Pancreas (tissue), 10 donors: Measurements from ENCODE around the gene ANKRD42. TPM values are rescaled to one million over a fixed set of nuclear protein-coding genes. Genes with fewer than 3 reads are reported as not detected.

Experiments
- ATAC-seq, 4 donors: fragments of 200-7000 bp; cut with Tn5 transposase; one replicate each; pipeline versions ENCODE4 v1.8.0 to v1.9.1; 2020; ENCODE audit warnings: mild to moderate bottlenecking in 4 of 4, moderate library complexity in 4 of 4
- DNase-seq, 6 donors: peaks; one replicate each; pipeline ENCODE4 v3.0.0-alpha.2; 2020
- FAIRE-seq: peaks from 2 replicates; lab custom pipeline; 2012; peaks lifted over from hg19 to GRCh38; lab: Jason Lieb, UNC
- H3K27ac ChIP-seq, 4 donors: fragments of 200-600 bp; sonication (generic); 1 replicate in 3 of 4; 2 replicates in 1 of 4; pipeline versions ENCODE4 v1.5.0 to v1.8.0; 2020
- H3K27me3 ChIP-seq, 4 donors: fragments of 200-600 bp; one replicate each; pipeline ENCODE4 v1.8.0; 2021
- H3K36me3 ChIP-seq, 3 donors: fragments of 200-600 bp; sonication (generic) in 1 of 3; one replicate each; pipeline versions ENCODE4 v1.5.0 to v1.8.0; 2020 to 2021
- H3K4me1 ChIP-seq, 3 donors: fragments of 200-600 bp; one replicate each; pipeline ENCODE4 v1.8.0; 2021
- H3K4me3 ChIP-seq, 4 donors: fragments of 200-600 bp; sonication (generic) in 2 of 4; one replicate each; pipeline versions ENCODE4 v1.5.0 to v1.8.0; 2020 to 2021
- H3K9me3 ChIP-seq, 4 donors: fragments of 200-600 bp; one replicate each; pipeline ENCODE4 v1.8.0; 2021
- CTCF ChIP-seq, 4 donors: fragments of 200-600 bp; sonication (generic) in 3 of 4; IDR thresholded peaks; one replicate each; pipeline versions ENCODE4 v1.5.0 to v1.8.0; 2021; ENCODE audit warnings: antibody characterized with exemption in 4 of 4
- WGBS, 2 donors: extraction: QIAGEN DNeasy Blood & Tissue Kit; methylation state at CpG; one replicate each; pipeline ENCODE4 v1.1.7; 2013; 5-methylcytosine and 5-hydroxymethylcytosine counted together
- intact Hi-C, 3 donors: fragments of 100-400 bp; cut with DNase I; formaldehyde crosslinking; loops; one replicate each; pipeline versions ENCODE4 v1.11.1 to v1.14.2; 2022
- polyA plus RNA-seq, 2 donors: library from polyadenylated mRNA; stranded (reverse); fragments of 200-250 nt; gene quantifications; one replicate each; pipeline ENCODE4 v1.2.3, GENCODE V29; 2013
- total RNA-seq, 6 donors: library from RNA; stranded (reverse); fragmentation: NEBNext Ultra II Directional in 4 of 6; extraction: Animal tissue kit (Norgen Biotek cat#: 25700) in 4 of 6; gene quantifications; one replicate each; pipeline versions ENCODE4 v1.2.1 to v1.2.4, GENCODE V29; 2021 to 2023
- donor health status: healthy with polysubstance abuse.
- donor health status: DM: no; HTN: no; CAD: no; lungs with moderate emphysema.
- donor health status: DM: no; HTN: no; CAD: no.
- donor health status: control.
- donor health status: control.
- donor health status: Bipolar disorder and iron deficiency.
- donor health status: DM: yes; HTN: yes; CAD: no.
- donor health status: DM: no; HTN: no; CAD: no.
- donor health status: DM: no; HTN: no; CAD: no.
- donor health status: DM: yes; HTN: yes; CAD: no.

ANKRD42 gene
- total and polyA plus RNA-seq, 8 donors: 3.5 to 8.1 (median 5.3) TPM

GRCh38 chr11:83157594-83158356 is 35.7 kb upstream of the ANKRD42 start:
- WGBS, 2 donors: 1% methylated on average over 18 of the region's 18 CpGs

GRCh38 chr11:83158357-83158786 is 35.1 kb upstream of the ANKRD42 start:
- 1% methylated on average over 5 of the region's 5 CpGs for WGBS, 2 donors
- Histone ChIP-seq H3K4me1 (peaks cover 0 to 31% (median 23%) of the 10 kb centered on the region in 3 donors), H3K27me3 (no peaks in the 10 kb centered on the region), H3K27ac (peak overlapping the region; percentile 89 to 100 (median 97)), H3K9me3 (no peaks in the 10 kb centered on the region), H3K4me3 (peak overlapping the region; percentile 66 to 80 (median 68)), H3K36me3 (no peaks in the 10 kb centered on the region)
- DNase-seq: no peak
- no peak for TF ChIP-seq CTCF (IDR thresholded peaks at IDR 0.05)
- intact Hi-C loops: no loop called here
- no peak for FAIRE-seq
- no peak for ATAC-seq

More at GRCh38 chr11:83157594-83158356, 35.7 kb upstream of the ANKRD42 start:
- peak; percentile 45 to 71 (median 56) for DNase-seq
- no peaks in the 10 kb centered on the region for H3K27me3 ChIP-seq
- no peak for FAIRE-seq
- H3K9me3 ChIP-seq: no peaks in the 10 kb centered on the region
- H3K36me3 ChIP-seq: no peaks in the 10 kb centered on the region
- no peak for TF ChIP-seq CTCF (IDR thresholded peaks at IDR 0.05)
- ATAC-seq: peak in 3 of 4 donors; percentile 12 to 41 (median 13)
- peak overlapping the region; percentile 89 to 100 (median 97) for H3K27ac ChIP-seq
- intact Hi-C loops: no loop called here
- H3K4me3 ChIP-seq: peak overlapping the region; percentile 66 to 80 (median 68)
- H3K4me1 ChIP-seq: peaks cover 0 to 25% (median 23%) of the 10 kb centered on the region in 3 donors

- H3K27me3 ChIP-seq: no peaks in the 10 kb centered on the region
- FAIRE-seq: no peak
- peaks cover 0 to 5% (median 0%) of the 10 kb centered on the region in 3 donors for H3K36me3 ChIP-seq
- WGBS, 2 donors: 1 to 2% methylated on average over 15 of the region's 15 CpGs
- peak overlapping the region; percentile 66 to 80 (median 68) for H3K4me3 ChIP-seq
- intact Hi-C loops: no loop called here
- no peak for DNase-seq
- no peak for ATAC-seq
- H3K27ac ChIP-seq: peak overlapping the region in 2 of 4 donors; percentile 98 to 100
- TF ChIP-seq CTCF (IDR thresholded peaks at IDR 0.05): no peak
- H3K9me3 ChIP-seq: no peaks in the 10 kb centered on the region
- peaks cover 0 to 32% (median 23%) of the 10 kb centered on the region in 3 donors for H3K4me1 ChIP-seq
These were observed 34.3 kb upstream of the ANKRD42 start for GRCh38 chr11:83158965-83159901.

- Histone ChIP-seq H3K9me3 (no peaks in the 10 kb centered on the region), H3K27me3 (no peaks in the 10 kb centered on the region), H3K36me3 (peaks cover 0 to 13% (median 7%) of the 10 kb centered on the region in 3 donors), H3K27ac (peak overlapping the region in 2 of 4 donors; percentile 27 to 100), H3K4me3 (peak overlapping the region; percentile 66 to 80 (median 68)), H3K4me1 (peaks cover 0 to 32% (median 23%) of the 10 kb centered on the region in 3 donors)
- TF ChIP-seq CTCF (IDR thresholded peaks at IDR 0.05): no peak
- FAIRE-seq (no peak), DNase-seq (peak in 1 of 6 donors; percentile 35), ATAC-seq (no peak)
- 3 to 5% methylated on average over 6 of the region's 6 CpGs for WGBS, 2 donors
- intact Hi-C loops: no loop called here
These were observed 33.3 kb upstream of the ANKRD42 start for GRCh38 chr11:83159902-83160865.
